GM19455 (cell line): ENCODE measurements around the gene RAB40A.
"Not testable (repeated sequence)": the region's sequence is repeated elsewhere in the genome, so short reads cannot be mapped to it uniquely, and the experiment has no call there.

Experiments used
- ATAC-seq: cut with Tn5 transposase; IDR thresholded peaks from one replicate; pipeline ENCODE4 v1.9.1; 2021; ENCODE audit not compliant: unreplicated experiment

RAB40A gene

GRCh38 chrX:103464774-103465117, 54.5 kb downstream of the RAB40A start:
- ATAC-seq: peak; percentile 92

- ATAC-seq: peak; percentile 74
These were observed 55.1 kb downstream of the RAB40A start for GRCh38 chrX:103464072-103464773.

GRCh38 chrX:103461156-103461555, 58.1 kb downstream of the RAB40A start:
- ATAC-seq: no peak

GRCh38 chrX:103460001-103460755, 59.1 kb downstream of the RAB40A start:
- not testable (repeated sequence) for ATAC-seq

- no peak for ATAC-seq
These were observed 65.6 kb downstream of the RAB40A start for GRCh38 chrX:103453655-103454054.
